Aorta (tissue), 5 donors: Measurements from ENCODE around the gene SSRP1. TPM values are rescaled to one million over a fixed set of nuclear protein-coding genes. Genes with fewer than 3 reads are reported as not detected.
"Not testable (repeated sequence)": the region's sequence is repeated elsewhere in the genome, so short reads cannot be mapped to it uniquely, and the experiment has no call there.

ENCODE experiments used
- ATAC-seq: fragments of 200-7000 bp; cut with Tn5 transposase; one replicate; pipeline ENCODE4 v1.9.1; 2022; ENCODE audit warnings: moderate library complexity; ENCODE audit not compliant: low FRiP score
- DNase-seq, 2 donors: peaks; one replicate each; pipeline ENCODE4 v3.0.0-alpha.2; 2020
- H3K27ac ChIP-seq, 2 donors: one replicate each; pipeline ENCODE4 v1.5.1; 2013; ENCODE audit warnings: low read length in 2 of 2, mild to moderate bottlenecking in 2 of 2, moderate library complexity in 2 of 2, control low read depth in 1 of 2, inconsistent platforms in 1 of 2, low read depth in 1 of 2
- H3K27me3 ChIP-seq, 2 donors: one replicate each; pipeline ENCODE4 v1.6.1; 2013; ENCODE audit warnings: control low read depth in 1 of 2, low read length in 1 of 2, mild to moderate bottlenecking in 1 of 2, moderate library complexity in 1 of 2; ENCODE audit not compliant: insufficient read depth in 2 of 2, control insufficient read depth in 1 of 2
- H3K36me3 ChIP-seq, 2 donors: one replicate each; pipeline ENCODE4 v1.6.1; 2013; ENCODE audit warnings: control low read depth in 1 of 2, low read length in 1 of 2, mild to moderate bottlenecking in 1 of 2; ENCODE audit not compliant: insufficient read depth in 2 of 2, control insufficient read depth in 1 of 2
- H3K4me1 ChIP-seq, 2 donors: one replicate each; pipeline ENCODE4 v1.6.1; 2013; ENCODE audit warnings: low read length in 2 of 2, control low read depth in 1 of 2, mild to moderate bottlenecking in 1 of 2, moderate library complexity in 1 of 2; ENCODE audit not compliant: insufficient read depth in 2 of 2, control insufficient read depth in 1 of 2
- H3K4me3 ChIP-seq, 2 donors: one replicate each; pipeline ENCODE4 v1.5.1; 2013; ENCODE audit warnings: low read length in 2 of 2, control low read depth in 1 of 2, mild to moderate bottlenecking in 1 of 2
- H3K9me3 ChIP-seq: one replicate; pipeline ENCODE4 v1.6.1; 2013; ENCODE audit warnings: mild to moderate bottlenecking, low read length; ENCODE audit not compliant: control insufficient read depth
- WGBS, 2 donors: extraction: QIAGEN DNeasy Blood & Tissue Kit; methylation state at CpG; one replicate each; pipeline ENCODE4 v1.1.7; 2013; 5-methylcytosine and 5-hydroxymethylcytosine counted together
- intact Hi-C, 2 donors: fragments of 100-400 bp; cut with DNase I; formaldehyde crosslinking; loops; one replicate each; pipeline versions ENCODE4 v1.14.2 to v1.15.0; 2022
- polyA plus RNA-seq, 2 donors: library from polyadenylated mRNA; stranded (reverse); fragments of 200-250 nt; gene quantifications; one replicate each; pipeline ENCODE4 v1.2.3, GENCODE V29; 2013
- total RNA-seq, 2 donors: library from RNA; stranded (reverse); fragmentation: NEBNext Ultra II Directional; extraction: Animal tissue kit (Norgen Biotek cat#: 25700); gene quantifications; one replicate each; pipeline ENCODE4 v1.2.1, GENCODE V29; 2021
- donor health status: healthy with polysubstance abuse.
- donor health status: Bipolar disorder and iron deficiency.
- donor health status: DM: no; HTN: no; CAD: no.
- donor health status: DM: no; HTN: no; CAD: no.
- donor health status: DM: yes; HTN: yes; CAD: no.

SSRP1 gene
- total and polyA plus RNA-seq, 4 donors: 37.8 to 48.7 (median 44.0) TPM

DNA sequence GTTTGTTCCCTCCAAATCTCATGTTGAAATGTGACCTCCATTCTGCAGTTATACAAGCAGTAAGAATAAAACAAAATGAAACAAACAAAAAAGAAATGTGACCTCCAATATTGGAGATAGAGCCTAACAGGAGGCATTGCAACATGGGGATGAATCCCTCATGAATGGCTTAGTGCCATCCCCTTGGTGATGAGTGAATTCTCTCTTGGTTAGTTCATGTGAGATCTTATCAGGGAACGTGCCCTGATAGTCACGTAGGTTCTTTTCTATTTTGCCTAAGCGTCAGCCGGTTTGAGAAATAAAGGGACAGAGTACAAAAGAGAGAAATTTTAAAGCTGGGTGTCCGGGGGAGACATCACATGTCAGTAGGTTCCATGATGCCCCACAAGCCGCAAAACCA lies 54.1 kb downstream of the SSRP1 start:
- H3K27me3 ChIP-seq, H3K4me3 ChIP-seq, H3K27ac ChIP-seq, H3K9me3 ChIP-seq, intact Hi-C loops, H3K36me3 ChIP-seq, DNase-seq, ATAC-seq, H3K4me1 ChIP-seq: not testable (repeated sequence)
- 87% methylated on average over 6 of the region's 6 CpGs for WGBS, 2 donors

DNA sequence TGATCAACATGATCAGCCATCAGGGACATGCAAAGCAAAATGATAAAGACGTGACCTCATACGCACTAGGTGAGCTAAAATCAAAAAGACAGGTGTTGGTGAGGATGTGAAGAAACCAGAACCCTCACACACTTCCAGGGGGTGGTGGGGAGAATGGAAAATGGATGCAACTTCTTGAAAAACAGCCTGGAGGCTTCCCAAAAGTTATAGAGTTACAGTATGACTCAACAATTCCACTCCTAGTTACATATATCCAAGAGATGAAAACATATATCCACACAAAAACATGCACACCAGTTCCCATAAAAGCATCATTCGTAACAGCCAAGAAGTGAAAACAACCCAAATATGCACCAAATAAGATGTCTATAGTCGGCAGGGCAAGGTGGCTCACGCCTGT lies 56.6 kb downstream of the SSRP1 start:
- H3K4me1 ChIP-seq: peaks cover 0 to 3% of the 10 kb centered on the region in 2 donors
- no peaks in the 10 kb centered on the region for H3K36me3 ChIP-seq
- intact Hi-C loops: no loop called here
- H3K9me3 ChIP-seq: no peaks in the 10 kb centered on the region
- H3K4me3 ChIP-seq: no peak overlapping the region
- H3K27ac ChIP-seq: no peak overlapping the region
- DNase-seq: no peak
- H3K27me3 ChIP-seq: no peaks in the 10 kb centered on the region
- WGBS, 2 donors: 82 to 83% methylated on average over 5 of the region's 5 CpGs
- no peak for ATAC-seq

DNA sequence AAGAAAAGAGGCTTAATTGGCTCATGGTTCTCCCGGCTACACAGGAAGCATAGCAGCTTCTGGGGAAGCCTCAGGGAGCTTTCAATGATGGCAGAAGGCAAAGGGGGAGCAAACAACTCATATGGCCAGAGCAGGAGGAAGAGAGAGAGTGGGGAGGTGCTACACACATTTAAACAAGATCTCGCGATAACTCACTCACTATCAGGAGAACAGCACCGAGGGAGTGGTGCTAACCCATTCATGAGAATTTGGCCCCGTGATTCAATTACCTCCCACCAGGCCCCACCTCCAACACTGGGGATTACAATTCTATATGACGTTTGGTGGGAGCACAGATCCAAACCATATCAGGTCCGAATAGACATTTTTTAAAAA lies 57.0 kb downstream of the SSRP1 start:
- ATAC-seq (no peak), DNase-seq (no peak)
- 83 to 89% methylated on average over 7 of the region's 7 CpGs for WGBS, 2 donors
- peaks cover 0 to 3% of the 10 kb centered on the region in 2 donors for H3K4me1 ChIP-seq
- intact Hi-C loops: no loop called here
- H3K36me3 ChIP-seq: no peaks in the 10 kb centered on the region
- no peaks in the 10 kb centered on the region for H3K27me3 ChIP-seq
- no peak overlapping the region for H3K27ac ChIP-seq
- H3K4me3 ChIP-seq: no peak overlapping the region
- no peaks in the 10 kb centered on the region for H3K9me3 ChIP-seq

DNA sequence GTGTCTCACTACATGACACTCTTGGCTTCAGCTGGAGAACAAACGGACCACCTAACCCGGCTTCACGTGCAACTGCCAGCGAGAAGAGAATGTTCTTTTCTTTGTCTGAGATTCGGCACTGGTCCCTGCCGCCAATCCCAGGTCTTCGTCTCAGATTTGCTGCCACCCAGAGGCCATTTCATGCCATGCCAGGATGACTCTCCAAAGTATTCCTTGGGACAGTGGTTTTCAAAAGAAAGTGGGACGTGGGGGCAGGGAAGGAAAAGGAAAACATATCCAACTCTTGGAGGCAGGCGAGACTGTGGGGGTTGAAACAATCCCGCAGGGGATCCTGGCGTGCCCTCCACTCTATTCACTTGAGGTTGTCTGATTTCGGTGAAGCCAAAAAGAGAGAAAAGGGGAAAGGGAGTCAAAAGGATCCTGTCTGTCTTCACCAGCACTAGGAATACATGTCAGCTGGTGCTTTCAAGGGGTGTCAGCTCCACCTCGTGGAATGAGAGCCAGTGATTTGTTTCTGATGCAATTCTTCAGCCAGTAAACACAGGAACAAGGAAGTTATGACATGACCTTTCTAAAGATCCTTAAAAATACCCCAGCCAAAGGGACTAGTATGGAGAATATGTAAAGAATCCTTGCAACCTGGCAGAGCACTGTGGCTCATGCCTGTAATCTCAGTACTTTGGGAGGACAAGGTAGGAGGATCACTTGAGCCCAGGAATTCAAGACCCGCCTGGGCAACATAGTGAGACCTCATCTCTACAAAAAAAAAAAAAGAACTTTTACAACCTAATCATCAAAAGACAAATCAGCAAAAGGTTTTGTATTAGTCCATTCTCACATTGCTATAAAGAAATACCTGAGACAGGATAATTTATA lies 57.6 kb downstream of the SSRP1 start:
- Histone ChIP-seq H3K9me3 (peaks cover 1% of the 10 kb centered on the region), H3K27me3 (no peaks in the 10 kb centered on the region), H3K4me1 (peaks cover 0 to 3% of the 10 kb centered on the region in 2 donors), H3K4me3 (no peak overlapping the region), H3K36me3 (no peaks in the 10 kb centered on the region), H3K27ac (no peak overlapping the region)
- intact Hi-C loops: no loop called here
- peak; percentile 73 to 86 for DNase-seq
- peak; percentile 81 for ATAC-seq
- WGBS, 2 donors: 10 to 11% methylated on average over 14 of the region's 14 CpGs

DNA sequence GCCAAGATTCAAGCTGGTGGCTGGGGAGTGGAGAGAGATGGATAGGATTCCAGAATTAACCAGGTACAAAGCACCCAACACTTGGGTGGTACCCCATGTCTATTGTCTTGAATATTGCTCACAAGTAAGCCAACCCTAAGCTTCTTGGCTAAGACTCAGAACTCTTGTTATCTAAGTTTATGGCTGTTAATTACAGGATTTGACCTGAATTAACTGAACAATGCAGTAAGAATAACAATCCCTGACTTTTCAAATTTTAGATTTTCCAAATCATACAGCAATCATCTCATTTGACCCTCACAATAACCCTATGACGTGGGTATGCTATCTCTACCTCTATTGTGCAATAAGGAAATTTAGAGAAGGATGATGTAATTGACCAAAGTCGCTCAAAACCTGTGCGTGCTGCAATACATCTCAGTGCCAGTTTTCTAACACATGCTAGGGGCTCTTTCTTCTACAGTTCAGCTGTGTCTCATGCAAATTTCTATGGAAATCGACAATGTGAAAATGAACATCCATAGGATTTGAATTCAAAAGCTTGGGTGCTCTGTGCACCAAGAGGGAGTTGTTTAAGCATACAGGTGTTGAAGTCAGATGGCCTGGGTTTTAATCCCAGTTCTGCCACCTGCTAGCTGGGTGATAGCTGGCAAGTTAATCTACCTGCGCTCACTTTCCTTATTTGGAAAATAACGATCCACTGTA lies 58.6 kb downstream of the SSRP1 start:
- H3K27ac ChIP-seq: no peak overlapping the region
- intact Hi-C loops: no loop called here

DNA sequence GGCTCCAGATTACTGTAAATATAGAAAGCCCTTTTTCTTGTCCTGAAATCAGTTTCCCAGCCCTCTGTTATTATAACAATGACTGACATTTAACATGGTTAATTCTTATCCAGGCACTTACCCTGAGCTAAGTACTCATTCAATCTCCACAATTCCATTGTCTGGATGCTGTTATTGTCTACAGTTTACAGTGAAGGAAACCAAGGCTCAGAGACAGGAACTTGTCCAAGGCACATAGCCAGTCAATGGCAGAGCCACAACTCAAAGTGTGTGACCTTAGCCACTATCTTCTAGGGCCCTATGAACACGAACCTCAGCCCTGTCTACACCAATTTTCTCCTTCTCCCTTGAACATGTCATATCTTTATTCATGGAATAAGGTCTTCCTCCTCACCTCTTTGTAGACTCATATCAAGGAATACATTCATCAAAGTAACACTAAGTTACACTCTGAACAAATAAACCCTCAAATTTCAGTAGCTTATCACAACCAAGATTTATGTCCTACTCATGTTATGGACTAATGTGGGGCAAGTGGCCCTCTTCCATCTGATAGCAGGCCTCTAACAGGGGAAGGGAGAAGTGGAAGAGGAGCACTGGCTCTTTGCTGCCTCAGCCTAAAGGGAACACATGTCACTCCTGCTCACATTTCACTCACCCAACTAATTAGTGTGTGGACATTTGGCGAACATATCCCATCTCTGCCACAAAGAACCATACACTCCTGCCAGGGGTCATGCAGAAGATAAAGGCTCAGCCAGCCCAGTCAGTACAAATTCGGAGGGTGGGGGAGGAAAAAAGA lies 59.3 kb downstream of the SSRP1 start:
- Histone ChIP-seq H3K4me1 (peaks cover 0 to 3% of the 10 kb centered on the region in 2 donors), H3K4me3 (no peak overlapping the region), H3K9me3 (peaks cover 3% of the 10 kb centered on the region), H3K27me3 (no peaks in the 10 kb centered on the region), H3K36me3 (no peaks in the 10 kb centered on the region), H3K27ac (no peak overlapping the region)
- ATAC-seq (no peak), DNase-seq (no peak)
- intact Hi-C loops: no loop called here
- 86 to 89% methylated on average over 3 of the region's 3 CpGs for WGBS, 2 donors

More for the DNA sequence above, 58.6 kb downstream of the SSRP1 start:
- no peak for DNase-seq
- peak; percentile 58 for ATAC-seq
- Histone ChIP-seq H3K27me3 (no peaks in the 10 kb centered on the region), H3K36me3 (no peaks in the 10 kb centered on the region), H3K4me3 (no peak overlapping the region), H3K9me3 (peaks cover 1% of the 10 kb centered on the region), H3K4me1 (peaks cover 0 to 3% of the 10 kb centered on the region in 2 donors)
- 77 to 79% methylated on average over 6 of the region's 6 CpGs for WGBS, 2 donors

Other genes starting within 250 kb of the SSRP1 start
- gene LRRC55, start 153.9 kb downstream of the SSRP1 start, total RNA-seq: under 1 TPM in 1 of 2 donors, not detected in 1; 0.21 TPM
- gene LRRC55, start 153.9 kb downstream of the SSRP1 start, polyA plus RNA-seq: under 1 TPM; under 0.01 to 0.05 TPM
- 10 to 100 TPM; 17.8 to 27.7 TPM for gene APLNR, start 98.6 kb downstream of the SSRP1 start, total RNA-seq
- under 1 TPM in 1 of 2 donors, not detected in 1; 0.23 TPM for gene APLNR, start 98.6 kb downstream of the SSRP1 start, polyA plus RNA-seq
- gene TNKS1BP1, start 10.9 kb downstream of the SSRP1 start, total RNA-seq: 100 to 1,000 TPM; 169 to 184 TPM
- 100 to 1,000 TPM in 1 of 2 donors, 10 to 100 TPM in 1; 35.2 to 161 TPM for gene TNKS1BP1, start 10.9 kb downstream of the SSRP1 start, polyA plus RNA-seq
- not detected for gene P2RX3, start 2.5 kb upstream of the SSRP1 start, total RNA-seq
- gene P2RX3, start 2.5 kb upstream of the SSRP1 start, polyA plus RNA-seq: not detected
- gene PRG3, start 45.3 kb upstream of the SSRP1 start, total RNA-seq: not detected
- not detected for gene PRG3, start 45.3 kb upstream of the SSRP1 start, polyA plus RNA-seq
- gene PRG2, start 54.8 kb upstream of the SSRP1 start, total RNA-seq: under 1 TPM; 0.39 to 0.84 TPM
- gene PRG2, start 54.8 kb upstream of the SSRP1 start, polyA plus RNA-seq: under 1 TPM in 1 of 2 donors, not detected in 1; 0.15 TPM
- gene SLC43A3, start 91.2 kb upstream of the SSRP1 start, total RNA-seq: 10 to 100 TPM; 59.7 to 97.8 TPM
- 10 to 100 TPM; 28.0 to 30.4 TPM for gene SLC43A3, start 91.2 kb upstream of the SSRP1 start, polyA plus RNA-seq
- gene RTN4RL2, start 124.6 kb upstream of the SSRP1 start, total RNA-seq: 1 to 10 TPM; 1.1 to 4.3 TPM
- gene RTN4RL2, start 124.6 kb upstream of the SSRP1 start, polyA plus RNA-seq: under 1 TPM in 1 of 2 donors, not detected in 1; 0.20 TPM
- 10 to 100 TPM in 1 of 2 donors, 1 to 10 TPM in 1; 7.6 to 15.8 TPM for gene SLC43A1, start 179.8 kb upstream of the SSRP1 start, total RNA-seq
- 10 to 100 TPM in 1 of 2 donors, 1 to 10 TPM in 1; 8.6 to 19.6 TPM for gene SLC43A1, start 179.8 kb upstream of the SSRP1 start, polyA plus RNA-seq
- 10 to 100 TPM; 30.8 to 40.0 TPM for gene TIMM10, start 194.9 kb upstream of the SSRP1 start, total RNA-seq
- 10 to 100 TPM; 34.7 to 71.1 TPM for gene TIMM10, start 194.9 kb upstream of the SSRP1 start, polyA plus RNA-seq
- not detected for gene SMTNL1, start 201.7 kb upstream of the SSRP1 start, total RNA-seq
- not detected for gene SMTNL1, start 201.7 kb upstream of the SSRP1 start, polyA plus RNA-seq
- gene UBE2L6, start 231.8 kb upstream of the SSRP1 start, total RNA-seq: 10 to 100 TPM; 42.0 to 68.9 TPM
- gene UBE2L6, start 231.8 kb upstream of the SSRP1 start, polyA plus RNA-seq: 10 to 100 TPM; 44.8 to 45.2 TPM